Spleen (tissue), 11 donors: ENCODE results near the gene ALDH1A1. TPM values are rescaled to one million over a fixed set of nuclear protein-coding genes. Genes with fewer than 3 reads are reported as not detected.

ENCODE experiments used
- DNase-seq: peaks from one replicate; pipeline ENCODE4 v3.0.0-alpha.2; 2020
- H3K27ac ChIP-seq, 8 donors: fragments of 200-600 bp; sonication (generic) in 7 of 8; 1 replicate in 4 of 8; 2 replicates in 4 of 8; pipeline versions ENCODE4 v1.5.0 to v1.8.0; 2016 to 2021; ENCODE audit warnings: inconsistent platforms in 4 of 8, mild to moderate bottlenecking in 4 of 8, moderate library complexity in 1 of 8
- H3K27me3 ChIP-seq, 7 donors: fragments of 200-600 bp; sonication (generic) in 6 of 7; replicated peaks in 1 of 7; 1 replicate in 4 of 7; 2 replicates in 3 of 7; pipeline versions ENCODE4 v1.5.0 to v1.8.0; 2016 to 2021; ENCODE audit warnings: inconsistent platforms in 3 of 7, mild to moderate bottlenecking in 1 of 7
- H3K36me3 ChIP-seq, 6 donors: fragments of 200-600 bp; sonication (generic) in 5 of 6; 1 replicate in 4 of 6; 2 replicates in 2 of 6; pipeline versions ENCODE4 v1.5.0 to v1.8.0; 2016 to 2021; ENCODE audit warnings: inconsistent platforms in 2 of 6
- H3K4me1 ChIP-seq, 6 donors: fragments of 200-600 bp; sonication (generic) in 5 of 6; 1 replicate in 3 of 6; 2 replicates in 3 of 6; pipeline versions ENCODE4 v1.5.0 to v1.8.0; 2016 to 2021; ENCODE audit warnings: inconsistent platforms in 3 of 6
- H3K4me3 ChIP-seq, 8 donors: fragments of 200-600 bp; sonication (generic) in 7 of 8; 1 replicate in 4 of 8; 2 replicates in 4 of 8; pipeline versions ENCODE4 v1.5.0 to v1.8.0; 2016 to 2021; ENCODE audit warnings: inconsistent platforms in 4 of 8, mild to moderate bottlenecking in 4 of 8, moderate library complexity in 2 of 8
- H3K9me3 ChIP-seq, 8 donors: fragments of 200-600 bp; sonication (generic) in 7 of 8; 1 replicate in 4 of 8; 2 replicates in 4 of 8; pipeline versions ENCODE4 v1.5.0 to v1.8.0; 2016 to 2021; ENCODE audit warnings: inconsistent platforms in 4 of 8
- POLR2A ChIP-seq, 3 donors: fragments of 450-650 bp; IDR thresholded peaks; one replicate each; pipeline ENCODE4 v1.5.1; 2017; ENCODE audit warnings: antibody characterized with exemption in 3 of 3, mild to moderate bottlenecking in 1 of 3
- POLR2AphosphoS5 ChIP-seq, 3 donors: sonication (generic); formaldehyde crosslinking; IDR thresholded peaks; one replicate each; pipeline ENCODE4 v1.5.1; 2017; ENCODE audit warnings: antibody characterized with exemption in 3 of 3
- WGBS, 5 donors: extraction: QIAGEN DNeasy Blood & Tissue Kit in 3 of 5; methylation state at CpG; one replicate each; pipeline versions ENCODE4 v1.1.5 to v1.1.7; 2013 to 2018; 5-methylcytosine and 5-hydroxymethylcytosine counted together
- intact Hi-C: fragments of 100-400 bp; cut with DNase I; formaldehyde crosslinking; loops from one replicate; pipeline ENCODE4 v1.15.0; 2023; ENCODE audit warnings: low total_unique reads
- polyA plus RNA-seq, 3 donors: library from polyadenylated mRNA; stranded (reverse); fragments of 200-250 nt; gene quantifications; one replicate each; pipeline ENCODE4 v1.2.1, GENCODE V29; 2013
- total RNA-seq, 7 donors: library from RNA; depleted of rRNA in 3 of 7; stranded (reverse); fragments of >200 nt in 3 of 7; fragmentation: NEBNext Ultra II Directional in 4 of 7; extraction: Animal tissue kit (Norgen Biotek cat#: 25700) in 4 of 7; gene quantifications; one replicate each; pipeline versions ENCODE4 v1.1.0 to v1.2.1, GENCODE V29; 2016 to 2021
- TF ChIP-seq, protein P1 (sequence below), 11 experiments: fragments of 200-600 bp in 7 of 11; fragments of 450-650 bp in 4 of 11; sonication (generic) in 4 of 11; IDR thresholded peaks in 8 of 11; conservative IDR thresholded peaks in 3 of 11; 1 replicate in 7 of 11; 2 replicates in 4 of 11; pipeline versions ENCODE4 v1.4.0 to v1.8.0; 2016 to 2021; ENCODE audit warnings: antibody characterized with exemption in 11 of 11, inconsistent platforms in 4 of 11, mild to moderate bottlenecking in 1 of 11
- donor health status: healthy with polysubstance abuse.
- donor health status: DM: no; HTN: no; CAD: no; lungs with moderate emphysema.
- donor health status: DM: no; HTN: no; CAD: no.
- donor health status: Bipolar disorder and iron deficiency.
- donor health status: healthy.
- donor health status: DM: no; HTN: no; CAD: no.
- donor health status: DM: yes; HTN: yes; CAD: no.

The ALDH1A1 gene
- total and polyA plus RNA-seq, 10 donors, result 19.1 to 129 (median 64.4) TPM

- TF ChIP-seq POLR2AphosphoS5 (IDR thresholded peaks at IDR 0.05), result no peak
- TF ChIP-seq POLR2A (IDR thresholded peaks at IDR 0.05), result no peak
- TF ChIP-seq, protein P1, sequence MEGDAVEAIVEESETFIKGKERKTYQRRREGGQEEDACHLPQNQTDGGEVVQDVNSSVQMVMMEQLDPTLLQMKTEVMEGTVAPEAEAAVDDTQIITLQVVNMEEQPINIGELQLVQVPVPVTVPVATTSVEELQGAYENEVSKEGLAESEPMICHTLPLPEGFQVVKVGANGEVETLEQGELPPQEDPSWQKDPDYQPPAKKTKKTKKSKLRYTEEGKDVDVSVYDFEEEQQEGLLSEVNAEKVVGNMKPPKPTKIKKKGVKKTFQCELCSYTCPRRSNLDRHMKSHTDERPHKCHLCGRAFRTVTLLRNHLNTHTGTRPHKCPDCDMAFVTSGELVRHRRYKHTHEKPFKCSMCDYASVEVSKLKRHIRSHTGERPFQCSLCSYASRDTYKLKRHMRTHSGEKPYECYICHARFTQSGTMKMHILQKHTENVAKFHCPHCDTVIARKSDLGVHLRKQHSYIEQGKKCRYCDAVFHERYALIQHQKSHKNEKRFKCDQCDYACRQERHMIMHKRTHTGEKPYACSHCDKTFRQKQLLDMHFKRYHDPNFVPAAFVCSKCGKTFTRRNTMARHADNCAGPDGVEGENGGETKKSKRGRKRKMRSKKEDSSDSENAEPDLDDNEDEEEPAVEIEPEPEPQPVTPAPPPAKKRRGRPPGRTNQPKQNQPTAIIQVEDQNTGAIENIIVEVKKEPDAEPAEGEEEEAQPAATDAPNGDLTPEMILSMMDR (IDR thresholded peaks at IDR 0.05 in 8 of 11, conservative IDR thresholded peaks at IDR 0.05 in 3 of 11), result no peak
- Histone ChIP-seq H3K4me1 (peaks cover 0 to 49% (median 25%) of the 10 kb centered on the region in 6 donors), H3K9me3 (peaks cover 0 to 18% (median 5%) of the 10 kb centered on the region in 8 donors), H3K27me3 (no peaks in the 10 kb centered on the region), H3K4me3 (no peak overlapping the region), H3K27ac (peak overlapping the region in 2 of 8 donors; percentile 7 to 87), H3K36me3 (no peaks in the 10 kb centered on the region)
- intact Hi-C loops, result no loop called here
- 63 to 84% (median 73%) methylated on average over 2 of the region's 2 CpGs for whole genome bisulfite sequencing, 5 donors
- no peak for DNase-seq
These were observed 2.2 kb upstream of the ALDH1A1 start for GRCh38 chr9:72955126-72955455.

GRCh38 chr9:72954431-72955125 lies 1.7 kb upstream of the ALDH1A1 start:
- TF ChIP-seq, protein P1 (IDR thresholded peaks at IDR 0.05 in 8 of 11, conservative IDR thresholded peaks at IDR 0.05 in 3 of 11), result no peak
- no peak for TF ChIP-seq POLR2AphosphoS5 (IDR thresholded peaks at IDR 0.05)
- no peak for TF ChIP-seq POLR2A (IDR thresholded peaks at IDR 0.05)
- intact Hi-C loops, result no loop called here
- H3K27ac ChIP-seq, result peak overlapping the region in 2 of 8 donors; percentile 7 to 87

DNA sequence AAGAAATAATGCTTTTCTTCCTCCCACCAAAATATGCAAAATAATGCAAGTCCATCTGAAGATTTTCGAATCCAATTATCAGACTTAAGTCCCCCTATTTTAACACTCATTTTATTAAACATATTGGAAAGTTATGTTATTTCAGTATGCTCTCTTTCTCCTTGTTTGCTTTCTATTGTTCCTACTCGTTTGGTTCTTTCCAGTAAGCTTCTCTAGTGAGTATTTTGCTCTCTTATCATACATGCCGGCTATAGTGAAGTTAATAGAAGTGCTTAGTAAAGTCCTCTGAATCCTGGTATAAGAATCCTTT lies 517 bp downstream of the ALDH1A1 start:
- Histone ChIP-seq H3K36me3 (no peaks in the 10 kb centered on the region), H3K27me3 (peaks cover 0 to 5% (median 0%) of the 10 kb centered on the region in 7 donors), H3K4me3 (peak overlapping the region; percentile 9 to 65 (median 34)), H3K4me1 (peaks cover 0 to 73% (median 35%) of the 10 kb centered on the region in 6 donors), H3K27ac (peak overlapping the region; percentile 44 to 87 (median 72)), H3K9me3 (peaks cover 0 to 4% (median 0%) of the 10 kb centered on the region in 8 donors)
- WGBS, 5 donors, result 5 to 15% (median 11%) methylated on average over 3 of the region's 3 CpGs
- TF ChIP-seq POLR2A (IDR thresholded peaks at IDR 0.05) (no peak), POLR2AphosphoS5 (IDR thresholded peaks at IDR 0.05) (no peak)
- TF ChIP-seq, protein P1 (IDR thresholded peaks at IDR 0.05 in 8 of 11, conservative IDR thresholded peaks at IDR 0.05 in 3 of 11), result no peak
- no peak for DNase-seq
- intact Hi-C loops, result no loop called here

More at GRCh38 chr9:72954431-72955125, 1.7 kb upstream of the ALDH1A1 start:
- Histone ChIP-seq H3K4me1 (peaks cover 0 to 54% (median 25%) of the 10 kb centered on the region in 6 donors), H3K27me3 (no peaks in the 10 kb centered on the region), H3K4me3 (no peak overlapping the region), H3K9me3 (peaks cover 0 to 18% (median 5%) of the 10 kb centered on the region in 8 donors), H3K36me3 (no peaks in the 10 kb centered on the region)
- DNase-seq, result no peak
- WGBS, 5 donors, result 60 to 82% (median 69%) methylated on average over 4 of the region's 4 CpGs

DNA sequence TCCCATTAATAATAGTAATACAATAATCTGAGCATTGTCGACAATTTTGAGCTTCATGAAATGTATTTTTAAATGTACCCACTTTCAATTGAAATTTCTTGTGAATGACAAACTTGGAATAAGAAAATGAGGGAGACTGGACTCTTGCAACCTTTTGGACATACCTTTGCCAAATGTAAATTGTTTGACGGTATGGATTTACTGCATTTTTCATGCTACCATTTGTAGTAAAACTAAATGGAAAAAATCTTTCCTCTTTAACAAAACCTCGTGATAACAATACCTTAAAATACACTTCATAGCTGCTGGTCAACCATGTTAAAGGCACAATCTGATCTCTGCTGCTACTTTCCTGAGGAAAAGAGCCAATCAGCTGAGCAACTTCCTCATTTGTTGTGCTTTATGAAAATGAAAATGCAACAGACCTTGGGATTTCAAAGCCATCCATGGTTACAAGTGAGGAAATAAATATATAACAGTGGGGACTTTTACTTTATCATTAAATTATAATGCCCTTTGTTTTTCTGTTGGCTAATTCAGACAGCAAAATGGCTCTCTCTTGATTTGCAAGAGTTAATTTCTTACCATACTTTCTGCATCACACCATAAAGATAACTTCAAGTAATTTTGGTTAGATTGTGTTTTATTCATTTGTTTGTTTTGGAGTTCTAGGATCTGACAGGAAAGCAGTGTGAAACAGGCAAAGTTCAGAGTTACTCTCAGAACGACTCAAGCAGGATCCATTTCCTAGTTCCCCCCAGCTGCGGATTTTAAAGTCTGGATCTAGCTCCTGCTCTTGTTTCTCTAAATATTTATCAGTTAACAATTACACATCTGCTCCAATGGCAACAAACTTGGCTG lies 1.1 kb downstream of the ALDH1A1 start:
- Histone ChIP-seq H3K9me3 (peaks cover 0 to 4% (median 0%) of the 10 kb centered on the region in 8 donors), H3K4me3 (peak overlapping the region; percentile 14 to 65 (median 34)), H3K36me3 (no peaks in the 10 kb centered on the region), H3K27ac (peak overlapping the region; percentile 44 to 87 (median 72)), H3K27me3 (peaks cover 0 to 5% (median 0%) of the 10 kb centered on the region in 7 donors), H3K4me1 (peaks cover 0 to 73% (median 35%) of the 10 kb centered on the region in 6 donors)
- intact Hi-C loops, result no loop called here
- 11 to 20% (median 17%) methylated on average over 5 of the region's 5 CpGs for WGBS, 5 donors
- no peak for DNase-seq
- TF ChIP-seq, protein P1 (IDR thresholded peaks at IDR 0.05 in 8 of 11, conservative IDR thresholded peaks at IDR 0.05 in 3 of 11), result no peak
- TF ChIP-seq POLR2A (IDR thresholded peaks at IDR 0.05) (no peak), POLR2AphosphoS5 (IDR thresholded peaks at IDR 0.05) (no peak)
